Glomerular endothelial cell (primary cell): ENCODE data around the gene CDK11B. TPM values are rescaled to one million over a fixed set of nuclear protein-coding genes. Genes with fewer than 3 reads are reported as not detected.
"Not testable (repeated sequence)": the region's sequence is repeated elsewhere in the genome, so short reads cannot be mapped to it uniquely, and the experiment has no call there.

Experiments
- DNase-seq: peaks from one replicate; pipeline ENCODE4 v3.0.0-alpha.2; 2011; ENCODE audit warnings: low read depth, low spot score; ENCODE audit errors: extremely low read depth
- total RNA-seq: library from RNA; depleted of rRNA; stranded (reverse); fragments of >200 nt; gene quantifications from 2 replicates; pipeline ENCODE4 v1.2.3, GENCODE V29; 2015

The CDK11B gene
- total RNA-seq, 1 donor from 2014 or later: 24.3 TPM

DNA sequence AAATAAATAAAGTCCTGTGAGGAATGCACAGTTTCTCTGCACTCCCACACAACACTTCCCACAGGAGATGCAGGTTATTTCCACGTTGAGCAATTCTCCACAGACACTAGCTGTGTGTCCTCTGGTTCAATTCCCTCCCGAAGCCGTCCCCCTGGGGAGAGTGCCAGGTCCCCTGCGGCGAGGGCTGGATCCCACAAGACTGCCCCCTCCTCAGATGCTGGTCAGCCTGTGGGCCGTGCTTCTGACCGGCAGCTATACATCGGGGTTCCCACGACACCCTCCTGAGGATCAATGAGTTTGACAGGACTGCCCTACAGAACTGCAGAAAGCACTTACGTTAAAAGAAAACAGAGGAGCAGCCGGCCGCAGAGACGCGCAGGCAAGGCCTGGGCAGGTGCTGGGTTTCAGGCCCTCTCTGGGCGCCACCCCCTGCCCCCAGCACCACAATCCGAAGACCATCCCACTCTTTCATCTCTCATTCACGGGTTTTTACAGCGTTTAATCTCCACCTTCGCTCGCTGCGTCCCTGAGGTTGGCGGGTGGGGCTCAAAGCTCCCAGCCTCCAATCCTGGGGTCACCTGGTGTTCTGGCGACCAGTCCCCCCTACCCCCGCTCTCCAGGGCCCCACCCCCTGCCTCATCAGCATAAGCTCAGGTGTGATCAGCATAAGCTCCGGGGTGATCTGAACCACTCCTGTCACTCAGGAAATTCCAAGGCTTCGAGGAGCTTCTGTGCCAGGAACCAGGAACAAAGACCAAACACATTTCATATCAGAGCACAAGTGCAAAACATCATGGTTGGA, 24.5 kb upstream of the CDK11B start:
- no peak for DNase-seq

- no peak for DNase-seq
Observed at GRCh38 chr1:1680912-1681273, 22.1 kb upstream of the CDK11B start.

DNA sequence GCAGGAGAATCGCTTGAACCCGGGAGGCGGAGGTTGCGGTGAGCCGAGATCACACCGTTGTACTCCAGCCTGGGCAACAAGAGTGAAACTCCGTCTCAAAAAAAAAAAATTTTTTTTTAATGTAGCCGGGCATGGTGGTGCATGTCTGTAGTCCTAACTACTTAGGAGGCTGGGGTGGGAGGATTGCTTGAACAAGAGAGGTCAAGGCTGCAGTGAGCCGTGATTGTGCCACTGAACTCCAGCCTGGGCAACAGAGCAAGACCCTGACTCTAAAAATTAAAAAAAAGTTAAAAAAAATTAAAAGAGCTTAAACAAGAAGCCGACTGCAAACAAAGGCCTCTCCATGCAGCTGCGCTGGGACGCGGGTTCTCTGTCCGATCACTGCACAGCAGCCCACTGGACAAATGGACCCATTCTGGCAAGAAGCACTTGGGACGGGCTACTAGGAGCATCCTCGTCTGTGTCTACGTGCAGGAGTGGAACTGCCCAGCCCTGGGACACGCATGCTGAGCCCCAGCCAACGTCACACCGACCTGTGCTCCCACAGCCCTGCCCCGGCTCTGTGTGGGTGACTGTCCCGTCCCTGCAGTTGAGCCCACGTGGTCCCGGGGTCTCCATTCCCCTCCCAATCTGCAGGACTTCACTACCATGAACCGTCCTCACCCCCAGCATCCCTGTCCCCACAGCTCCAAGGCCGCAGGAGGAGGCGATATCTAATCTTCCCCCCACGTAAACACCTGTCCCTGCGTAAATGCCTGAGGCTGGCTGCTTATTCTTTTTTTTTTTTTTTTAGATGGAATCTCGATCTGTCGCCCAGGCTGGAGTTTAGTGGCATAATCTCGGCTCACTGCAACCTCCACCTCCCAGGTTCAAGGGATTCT, 21.5 kb upstream of the CDK11B start:
- DNase-seq: no peak

- DNase-seq: no peak
Observed at GRCh38 chr1:1678581-1679380, 20.0 kb upstream of the CDK11B start.

- no peak for DNase-seq
Observed at GRCh38 chr1:1677718-1678580, 19.1 kb upstream of the CDK11B start.

- not testable (repeated sequence) for DNase-seq
Observed at GRCh38 chr1:1676087-1676486, 17.3 kb upstream of the CDK11B start.

DNA sequence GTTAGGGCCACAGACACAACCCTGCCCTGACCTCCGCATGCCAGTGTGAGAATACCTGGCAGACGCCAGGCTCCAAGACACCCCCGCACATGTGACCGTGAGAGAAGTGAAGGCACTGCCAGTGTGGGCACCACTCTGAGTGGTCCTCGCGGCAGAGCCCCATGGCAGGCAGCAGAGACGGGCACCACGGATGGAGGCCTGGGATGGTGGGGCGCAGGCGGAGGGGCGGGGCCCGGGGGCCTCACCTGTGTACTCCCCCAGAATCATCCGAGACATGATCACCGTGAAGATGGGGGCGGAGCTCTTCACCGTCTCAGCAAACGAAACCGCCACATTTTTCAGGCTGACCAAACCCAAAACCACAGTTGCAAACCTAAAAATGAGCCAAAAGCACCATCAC, 16.4 kb upstream of the CDK11B start:
- not testable (repeated sequence) for DNase-seq

GRCh38 chr1:1674806-1675205, 16.0 kb upstream of the CDK11B start:
- DNase-seq: not testable (repeated sequence)

DNA sequence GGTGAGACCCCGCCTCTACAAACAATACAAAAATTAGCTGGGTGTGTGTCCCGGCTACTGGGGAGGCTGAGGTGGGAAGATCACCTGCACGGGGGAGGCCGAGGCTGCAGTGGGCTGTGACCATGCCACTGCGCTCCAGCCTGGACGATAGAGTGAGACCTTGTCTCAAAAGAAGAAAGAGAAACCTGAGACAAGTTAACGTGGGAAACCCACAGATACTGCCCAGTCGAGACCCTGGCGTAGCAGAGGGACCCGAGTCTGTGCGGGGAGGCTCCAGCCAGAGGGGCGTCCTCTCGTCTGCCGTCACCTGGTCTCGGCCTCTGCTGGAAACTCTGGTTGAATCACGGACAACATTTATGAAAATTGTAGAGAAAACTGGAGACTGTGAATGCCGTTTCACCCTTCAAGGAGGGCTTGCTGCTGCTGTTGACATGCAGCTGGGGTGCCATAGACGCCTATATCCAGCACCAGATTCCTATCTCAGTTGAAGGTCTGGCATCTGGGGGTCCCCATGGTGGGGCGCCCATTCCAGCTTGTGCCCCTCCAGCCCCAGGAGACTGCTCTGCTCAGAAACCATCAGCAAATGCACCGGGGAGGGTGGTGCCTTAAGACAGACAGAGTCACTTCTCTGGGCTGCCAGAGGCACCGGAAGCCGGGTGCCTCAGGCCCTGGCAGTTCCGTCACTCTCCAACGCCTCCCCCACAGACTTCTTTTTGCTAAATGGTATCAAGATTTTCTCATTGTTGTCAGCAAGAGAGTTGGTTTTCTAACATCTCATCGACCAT, 13.6 kb upstream of the CDK11B start:
- DNase-seq: no peak

DNA sequence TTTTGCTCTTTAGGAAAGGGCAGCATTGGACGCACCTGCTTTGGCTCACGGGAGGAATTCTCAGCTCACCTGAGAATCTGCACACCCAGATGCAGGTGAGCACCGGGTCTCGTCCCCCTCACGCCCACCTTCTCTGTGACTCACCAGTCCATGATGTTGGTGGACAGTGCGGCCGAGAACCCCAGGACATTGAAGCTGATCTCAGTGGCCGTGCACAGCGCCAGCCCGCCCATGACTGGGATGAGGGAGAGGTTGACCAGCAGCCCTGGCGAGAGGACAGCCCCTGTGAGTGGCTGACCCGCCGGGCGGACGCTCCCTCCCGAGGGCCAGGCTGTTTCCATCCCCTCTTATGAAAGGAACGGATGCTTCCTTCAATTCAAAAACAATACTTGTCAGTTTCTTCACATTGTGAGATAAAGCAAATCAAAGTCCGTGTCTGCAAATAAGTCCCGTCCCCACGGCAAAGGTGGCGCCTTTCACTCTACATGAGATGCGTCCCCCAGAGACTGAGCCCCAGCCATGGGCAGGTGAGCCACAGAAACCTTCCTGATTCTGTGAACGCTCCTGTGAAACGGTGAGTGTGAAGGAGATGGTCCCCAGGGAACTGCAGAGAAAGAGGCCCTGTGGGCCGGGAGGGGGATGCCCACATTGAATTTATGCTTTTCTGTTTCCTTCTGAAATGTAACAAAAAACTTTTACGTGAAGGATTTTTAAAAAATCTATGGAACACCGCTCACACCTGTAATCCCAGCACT, 12.7 kb upstream of the CDK11B start:
- DNase-seq: no peak

GRCh38 chr1:1670866-1671265, 12.1 kb upstream of the CDK11B start:
- DNase-seq: no peak

DNA sequence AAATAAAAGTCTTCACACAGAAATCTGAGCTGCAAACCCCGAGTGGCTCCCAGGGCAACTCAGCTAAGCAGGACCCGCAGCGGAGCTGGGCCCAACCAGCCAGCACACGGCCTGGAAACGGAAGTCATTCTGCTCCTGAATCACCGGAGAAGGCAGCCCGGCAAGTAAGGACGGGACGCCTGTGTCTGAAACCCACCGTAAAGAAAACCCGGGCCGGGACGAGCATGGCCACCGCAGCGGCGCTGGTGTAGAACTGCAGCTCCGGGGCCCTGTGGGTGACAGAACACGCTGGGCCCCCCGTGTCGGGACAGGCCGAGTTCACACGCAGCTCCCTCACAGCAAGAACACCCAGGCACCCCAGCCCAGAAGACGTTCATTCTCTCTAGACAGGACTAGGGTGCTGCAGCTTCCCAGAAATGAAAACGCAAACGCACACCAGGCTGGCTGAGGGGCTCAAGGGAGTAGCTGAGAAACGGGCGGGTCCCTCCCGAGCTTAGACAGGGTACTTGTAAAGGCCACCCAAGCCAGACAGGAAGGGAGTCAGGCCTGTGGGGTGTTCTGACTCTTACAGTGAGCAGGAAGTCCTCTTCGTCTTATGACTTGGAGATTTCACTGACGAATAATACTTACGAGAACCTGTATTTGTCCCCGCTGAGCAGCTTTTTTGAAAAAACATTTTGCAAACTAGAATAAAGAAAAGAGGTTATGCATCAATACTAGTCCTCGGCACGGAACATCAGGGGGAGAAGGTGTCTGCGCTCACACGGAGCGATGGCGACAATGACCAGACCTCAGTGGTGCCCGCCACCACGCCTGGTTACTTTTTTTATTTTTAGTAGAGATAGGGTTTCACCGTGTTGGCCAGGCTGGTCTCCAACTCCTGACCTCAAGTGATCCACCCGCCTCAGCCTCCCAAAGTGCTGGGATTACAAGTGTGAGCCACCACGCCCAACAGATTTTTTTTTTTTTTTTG, 10.9 kb upstream of the CDK11B start:
- DNase-seq: no peak

- DNase-seq: no peak
Observed at GRCh38 chr1:1666526-1666925, 7.7 kb upstream of the CDK11B start.

GRCh38 chr1:1665815-1666251, 7.0 kb upstream of the CDK11B start:
- DNase-seq: no peak

- no peak for DNase-seq
Observed at GRCh38 chr1:1664941-1665814, 6.4 kb upstream of the CDK11B start.

GRCh38 chr1:1664318-1664717, 5.5 kb upstream of the CDK11B start:
- DNase-seq: not testable (repeated sequence)
